ENCODE results near the gene MYL3.

DNA sequence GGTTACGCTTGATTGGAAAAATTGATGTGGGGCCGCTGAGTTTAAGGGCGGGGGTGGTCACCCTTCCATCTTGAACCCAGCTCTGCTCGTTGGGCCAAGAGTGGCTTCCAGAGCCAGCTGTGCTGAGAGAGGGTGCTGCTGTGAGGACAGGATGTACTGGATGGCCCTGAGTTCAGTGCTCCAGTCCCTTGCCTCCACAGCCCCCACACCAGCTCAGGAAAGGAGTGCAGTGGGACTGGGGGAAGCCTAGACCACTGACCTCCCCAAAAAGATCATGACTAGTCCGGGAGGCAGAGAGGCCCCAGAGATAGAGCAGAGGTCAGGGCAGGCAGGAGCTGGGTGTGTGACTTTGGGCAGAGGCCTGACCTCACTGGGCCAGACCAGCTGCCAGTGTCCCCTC is 10.3 kb upstream of the MYL3 start:
- TF ChIP-seq CTCF (IDR thresholded peaks at IDR 0.05; ENCODE audit: low read length) (no peak), EZH2 (optimal IDR thresholded peaks at IDR 0.05; ENCODE audit: low read depth, low read length) (no peak), EZH2phosphoT487 (IDR thresholded peaks at IDR 0.05; ENCODE audit: low read length) (no peak)
